NCI-H2081 treated with DMSO at 0.1 percent for 48 hours (cell line): ENCODE results near the gene ZNF655.
"Not testable (repeated sequence)": the region's sequence is repeated elsewhere in the genome, so short reads cannot be mapped to it uniquely, and the experiment has no call there.

Experiments
- DNase-seq: peaks from one replicate; lab custom pipeline; 2025; lab: John Stamatoyannopoulos, UW

The ZNF655 gene

GRCh38 chr7:99560834-99561736 lies 2.6 kb downstream of the ZNF655 start:
- DNase-seq = no peak

- no peak for DNase-seq
These were observed 3.3 kb downstream of the ZNF655 start for GRCh38 chr7:99561737-99562051.

DNA sequence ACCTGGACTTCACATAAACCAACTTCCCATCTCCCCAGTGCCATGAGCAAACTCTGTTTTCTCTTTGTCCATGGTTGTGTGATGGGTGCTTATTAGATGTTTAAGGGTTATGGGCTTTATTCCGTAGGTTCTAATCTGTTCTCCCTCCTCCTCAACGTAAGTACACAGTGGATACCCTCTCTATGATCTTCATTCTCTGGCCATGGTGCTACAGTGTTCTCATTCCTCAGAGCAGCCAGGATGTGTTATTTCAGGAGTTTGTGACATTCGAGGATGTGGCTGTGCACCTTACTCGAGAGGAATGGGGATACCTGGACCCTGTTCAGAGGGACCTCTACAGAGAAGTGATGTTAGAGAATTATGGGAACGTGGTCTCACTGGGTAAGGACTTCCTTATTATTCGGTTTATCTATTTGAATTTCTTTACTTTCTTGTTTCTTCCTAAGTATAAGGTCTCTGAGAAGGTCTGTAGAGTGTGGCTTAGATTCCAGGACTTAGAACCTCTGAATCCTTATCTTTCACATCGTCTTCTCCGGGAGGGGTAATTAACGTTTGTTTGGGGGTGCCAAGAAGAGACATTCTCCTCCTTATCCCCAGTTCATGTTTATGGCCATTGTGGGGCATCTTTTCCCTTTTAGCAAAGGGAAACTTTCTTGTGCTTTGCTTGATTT lies 3.8 kb downstream of the ZNF655 start:
- no peak for DNase-seq

GRCh38 chr7:99562832-99563231 lies 4.4 kb downstream of the ZNF655 start:
- no peak for DNase-seq

- DNase-seq = no peak
These were observed 5.2 kb downstream of the ZNF655 start for GRCh38 chr7:99563650-99564049.

- DNase-seq = not testable (repeated sequence)
These were observed 10.3 kb downstream of the ZNF655 start for GRCh38 chr7:99568770-99569169.

GRCh38 chr7:99571768-99572167 lies 13.3 kb downstream of the ZNF655 start:
- DNase-seq = no peak

DNA sequence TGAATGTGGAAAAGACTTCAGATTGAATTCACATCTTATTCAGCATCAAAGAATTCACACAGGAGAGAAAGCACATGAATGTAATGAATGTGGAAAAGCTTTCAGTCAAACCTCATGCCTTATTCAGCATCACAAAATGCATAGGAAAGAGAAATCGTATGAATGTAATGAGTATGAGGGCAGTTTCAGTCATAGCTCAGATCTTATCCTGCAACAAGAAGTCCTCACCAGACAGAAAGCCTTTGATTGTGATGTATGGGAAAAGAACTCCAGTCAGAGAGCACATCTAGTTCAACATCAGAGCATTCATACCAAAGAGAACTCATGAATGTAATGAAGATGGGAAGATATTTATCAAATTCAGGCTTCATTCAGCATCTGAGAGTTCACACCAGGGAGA lies 14.8 kb downstream of the ZNF655 start:
- DNase-seq = no peak

GRCh38 chr7:99576251-99576650 lies 17.8 kb downstream of the ZNF655 start:
- no peak for DNase-seq

- DNase-seq = no peak
These were observed 21.0 kb downstream of the ZNF655 start for GRCh38 chr7:99579281-99579955.

DNA sequence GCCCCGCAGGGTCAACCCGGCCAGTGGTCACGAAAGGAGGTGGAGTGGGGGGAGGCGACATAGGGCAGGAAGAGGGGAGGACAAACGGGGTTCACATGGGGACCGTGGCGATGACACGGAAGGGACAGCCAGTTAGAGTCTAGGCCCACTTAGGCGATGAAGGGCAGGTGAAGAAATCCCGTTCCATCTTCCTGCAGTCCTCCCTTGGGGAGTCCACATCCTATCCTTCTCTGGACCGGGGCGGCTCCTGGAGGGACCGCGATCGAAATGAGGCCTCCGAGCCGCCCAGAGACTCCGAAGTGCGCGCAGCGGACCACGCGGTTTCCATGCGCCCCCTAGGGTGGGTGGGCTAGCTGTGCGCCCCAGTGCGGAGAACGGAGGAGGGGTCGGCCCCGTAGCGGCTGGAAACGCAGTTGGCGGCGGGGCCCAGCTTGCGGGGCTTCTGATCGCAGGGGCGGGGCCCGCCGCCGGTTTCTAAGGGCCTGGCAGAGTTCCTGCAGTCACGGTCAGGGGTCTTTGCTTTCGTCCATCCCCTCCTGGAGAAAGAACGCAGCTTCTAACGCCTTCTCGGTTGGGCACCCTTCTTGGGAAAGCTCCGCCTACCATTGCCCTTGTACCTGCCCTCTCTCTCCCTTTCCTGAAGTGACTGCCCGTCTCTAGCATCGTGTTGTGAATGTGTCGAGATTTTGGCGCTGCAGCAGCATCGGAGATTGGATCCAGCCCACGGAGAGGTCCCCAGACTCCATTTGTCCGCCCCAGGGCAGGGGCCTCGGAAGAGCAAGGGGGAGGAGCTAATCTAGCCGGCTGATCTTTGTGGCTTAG lies 21.7 kb downstream of the ZNF655 start:
- no peak for DNase-seq

- DNase-seq = not testable (repeated sequence)
These were observed 22.4 kb downstream of the ZNF655 start for GRCh38 chr7:99580778-99581332.

GRCh38 chr7:99588868-99589267 lies 30.4 kb downstream of the ZNF655 start:
- no peak for DNase-seq

GRCh38 chr7:99594948-99595745 lies 36.7 kb downstream of the ZNF655 start:
- DNase-seq = no peak

- DNase-seq = no peak
These were observed 38.0 kb downstream of the ZNF655 start for GRCh38 chr7:99596408-99596955.

DNA sequence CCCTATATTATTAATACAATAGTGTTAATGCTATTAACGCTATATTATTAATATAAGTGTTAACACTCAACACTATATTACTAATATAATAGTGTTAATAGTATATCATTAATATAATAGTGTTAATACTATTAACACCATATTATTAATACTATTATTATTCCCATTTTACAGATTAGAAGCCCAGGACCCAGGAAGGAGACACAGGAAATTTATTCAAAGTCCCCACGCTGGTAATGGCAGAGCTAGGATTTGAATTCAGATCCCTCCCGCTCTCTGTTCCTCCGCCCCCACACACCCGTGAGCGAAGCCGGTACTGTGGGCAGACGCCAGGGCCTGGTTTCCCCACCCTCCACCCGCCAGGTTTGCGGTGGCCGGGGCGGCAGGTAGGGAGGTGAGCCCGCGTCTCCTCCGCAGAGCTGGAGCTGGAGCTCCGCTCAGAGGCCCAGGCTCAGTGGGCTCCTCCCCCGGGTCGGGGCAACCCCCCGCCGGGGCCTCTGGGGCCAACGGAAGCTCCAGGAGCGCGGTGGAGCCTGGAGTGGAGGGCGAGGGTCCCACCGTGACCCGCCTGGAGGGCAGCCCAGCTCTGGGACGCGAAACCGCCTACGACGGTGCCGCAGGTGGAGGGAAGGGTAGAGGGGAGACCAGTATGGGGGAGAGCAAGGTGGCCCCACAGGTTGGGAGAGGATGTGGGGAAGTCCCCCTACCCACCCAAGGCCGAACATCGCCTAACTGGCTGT lies 39.5 kb downstream of the ZNF655 start, which contains the start of gene TMEM225B:
TMEM225B (plus strand) TSS at position 506 of the 740 bp plus-strand sequence. CDS start 6,122 bp downstream, outside the sequence.
- no peak for DNase-seq

GRCh38 chr7:99599836-99600235 lies 41.4 kb downstream of the ZNF655 start:
- no peak for DNase-seq

DNA sequence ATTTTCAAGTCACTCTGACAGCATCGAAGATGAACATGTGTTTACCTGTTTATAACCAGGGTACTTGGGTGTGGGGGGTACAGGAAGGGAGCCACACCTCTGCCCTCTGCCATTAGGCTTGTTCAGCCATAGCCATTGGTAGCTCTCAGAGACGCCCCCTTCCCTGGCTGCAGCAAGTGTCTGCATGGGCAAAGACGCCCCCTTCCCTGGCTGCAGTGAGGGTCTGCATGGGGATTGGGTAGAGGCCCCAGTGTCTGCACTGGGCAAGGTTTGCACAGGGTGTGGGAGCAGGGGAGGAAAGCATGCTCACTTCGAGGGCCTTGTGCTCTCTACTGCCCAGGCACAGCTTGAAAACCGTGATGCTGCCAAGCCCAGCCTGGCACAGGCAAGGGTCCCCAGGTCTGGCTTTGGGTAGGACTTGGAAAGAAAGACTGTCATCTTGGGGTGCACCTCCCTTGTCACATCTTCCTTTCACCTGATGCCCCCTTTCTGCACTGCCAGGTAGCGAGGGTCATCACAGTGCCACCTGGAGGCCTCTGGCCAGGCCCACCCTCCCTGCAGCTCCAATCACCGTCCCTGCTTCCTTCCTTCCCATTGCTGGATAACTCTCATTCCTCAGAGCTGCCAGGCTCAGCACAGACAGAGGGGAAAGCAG lies 43.3 kb downstream of the ZNF655 start:
- DNase-seq = no peak

GRCh38 chr7:99605527-99605926 lies 47.1 kb downstream of the ZNF655 start:
- no peak for DNase-seq
